HepG2 (cell line): Measurements from ENCODE around the gene PRDM12. TPM values are rescaled to one million over a fixed set of nuclear protein-coding genes. Genes with fewer than 3 reads are reported as not detected.

Experiments used
- ATAC-seq: fragments of 200-7000 bp; cut with Tn5 transposase; 3 replicates; pipeline ENCODE4 v1.9.1; 2020; ENCODE audit warnings: mild to moderate bottlenecking, moderate library complexity
- BruUV-seq: library from RNA; stranded (reverse); fragments of 400-500 nt; replicated peaks from 2 replicates; lab custom pipeline; 2021; lab: Mats Ljungman, UMichigan
- CTCF ChIA-PET: fragments of 300-600 bp; formaldehyde crosslinking; extraction: SDS; loops from one replicate; lab custom pipeline; 2021; ENCODE audit warnings: low total read pairs, inconsistent platforms, low intra/inter-chr PET ratio; lab: Yijun Ruan, JAX
- POLR2A ChIA-PET: fragments of 350-600 bp; sonication (Branson Sonifier 250); formaldehyde crosslinking; loops from one replicate; lab custom pipeline; 2020; ENCODE audit warnings: antibody characterized with exemption, inconsistent platforms; lab: Yijun Ruan, JAX
- DNase-seq: peaks from one replicate; pipeline ENCODE4 v3.0.0-alpha.2; 2015; ENCODE audit warnings: low spot score
- FAIRE-seq: peaks from 3 replicates; lab custom pipeline; 2011; peaks lifted over from hg19 to GRCh38; lab: Jason Lieb, UNC
- H2AFZ ChIP-seq: one replicate; pipeline ENCODE4 v1.6.1; 2011; ENCODE audit warnings: low read length, inconsistent platforms
- H3K27ac ChIP-seq: fragments of 300-600 bp; 3 replicates; pipeline ENCODE4 v1.8.0; 2011; ENCODE audit warnings: mixed run types, mild to moderate bottlenecking, mixed read lengths, low read length, inconsistent platforms; ENCODE audit not compliant: insufficient read depth; ENCODE audit errors: extremely low read length
- H3K27me3 ChIP-seq, 2 experiments: fragments of 200-600 bp in 1 of 2; 2 replicates in 1 of 2; 3 replicates in 1 of 2; pipeline versions ENCODE4 v1.6.0 to v1.8.0; 2011; ENCODE audit warnings: low read length in 2 of 2, mild to moderate bottlenecking in 2 of 2, moderate library complexity in 2 of 2, inconsistent platforms in 1 of 2; ENCODE audit not compliant: insufficient read depth in 2 of 2, control insufficient read depth in 1 of 2
- H3K36me3 ChIP-seq, 2 experiments: fragments of 200-600 bp in 1 of 2; replicated peaks in 1 of 2; 2 replicates in 1 of 2; 3 replicates in 1 of 2; pipeline versions ENCODE4 v1.5.1 to v1.8.0; 2011; ENCODE audit warnings: low read length in 2 of 2, inconsistent platforms in 1 of 2; ENCODE audit not compliant: insufficient read depth in 2 of 2, control insufficient read depth in 1 of 2
- H3K4me1 ChIP-seq: 2 replicates; pipeline ENCODE4 v1.5.1; 2012; ENCODE audit warnings: low read length, inconsistent platforms; ENCODE audit not compliant: insufficient read depth
- H3K4me2 ChIP-seq: 2 replicates; pipeline ENCODE4 v1.6.0; 2011; ENCODE audit warnings: low read depth, low read length, inconsistent platforms
- H3K4me3 ChIP-seq, 3 experiments: fragments of 200-600 bp in 1 of 3; sonication (generic), shearing (Covaris generic) in 1 of 3; replicated peaks in 1 of 3; 2 replicates each; pipeline ENCODE4 v1.5.1; 2011 to 2016; ENCODE audit warnings: low read length in 3 of 3, inconsistent platforms in 2 of 3, low read depth in 2 of 3, mild to moderate bottlenecking in 2 of 3, control low read depth in 1 of 3, mixed read lengths in 1 of 3; ENCODE audit not compliant: insufficient read depth in 1 of 3
- H3K79me2 ChIP-seq: one replicate; pipeline ENCODE4 v1.6.1; 2011; ENCODE audit warnings: low read length, inconsistent platforms; ENCODE audit not compliant: insufficient read depth
- H3K9ac ChIP-seq: 2 replicates; pipeline ENCODE4 v1.6.0; 2011; ENCODE audit warnings: mild to moderate bottlenecking, low read depth, low read length, inconsistent platforms; ENCODE audit not compliant: insufficient read depth
- H3K9me3 ChIP-seq: 2 replicates; pipeline ENCODE4 v1.5.1; 2012; ENCODE audit warnings: mild to moderate bottlenecking, low read length
- H4K20me1 ChIP-seq: 2 replicates; pipeline ENCODE4 v1.6.0; 2011; ENCODE audit warnings: inconsistent platforms, mild to moderate bottlenecking, low read length, moderate library complexity; ENCODE audit not compliant: insufficient read depth
- EZH2 ChIP-seq: conservative IDR thresholded peaks from 2 replicates; pipeline ENCODE4 v1.6.1; 2012; ENCODE audit warnings: mild to moderate bottlenecking, low read depth, low read length, moderate library complexity
- MEIS1 ChIP-seq: sonication (generic); formaldehyde crosslinking; IDR thresholded peaks from 2 replicates; pipeline ENCODE4 v1.9.0; 2021; ENCODE audit warnings: mild to moderate bottlenecking, missing genetic modification reagents, moderate library complexity, borderline replicate concordance
- RAD21 ChIP-seq: fragments of 450-650 bp; formaldehyde crosslinking; IDR thresholded peaks from 2 replicates; pipeline ENCODE4 v1.5.0; 2020; ENCODE audit warnings: mild to moderate bottlenecking
- SRY ChIP-seq: sonication (generic); formaldehyde crosslinking; IDR thresholded peaks from 2 replicates; pipeline ENCODE4 v1.8.0; 2022; ENCODE audit warnings: mild to moderate bottlenecking, missing genetic modification reagents
- ZBTB38 ChIP-seq: sonication (generic); formaldehyde crosslinking; IDR thresholded peaks from 2 replicates; pipeline ENCODE4 v1.5.1; 2020; ENCODE audit warnings: mild to moderate bottlenecking, missing genetic modification reagents
- ZNF24 ChIP-seq: fragments of 450-650 bp; IDR thresholded peaks from 2 replicates; pipeline ENCODE4 v1.6.1; 2017; ENCODE audit warnings: antibody characterized with exemption, mild to moderate bottlenecking
- ZNF251 ChIP-seq: sonication (generic); formaldehyde crosslinking; IDR thresholded peaks from 2 replicates; pipeline ENCODE4 v1.9.0; 2021; ENCODE audit warnings: mild to moderate bottlenecking, missing genetic modification reagents
- ZNF569 ChIP-seq: sonication (generic); formaldehyde crosslinking; IDR thresholded peaks from 2 replicates; pipeline ENCODE4 v1.5.0; 2020; ENCODE audit warnings: mild to moderate bottlenecking, missing genetic modification reagents, moderate library complexity, borderline replicate concordance
- ZNF687 ChIP-seq: sonication (generic); formaldehyde crosslinking; IDR thresholded peaks from 2 replicates; pipeline ENCODE4 v1.5.1; 2020; ENCODE audit warnings: mild to moderate bottlenecking, missing genetic modification reagents, moderate library complexity
- ZNF772 ChIP-seq: sonication (generic); formaldehyde crosslinking; IDR thresholded peaks from 2 replicates; pipeline ENCODE4 v1.5.0; 2020; ENCODE audit warnings: mild to moderate bottlenecking, missing genetic modification reagents
- WGBS: methylation state at CpG from one replicate; pipeline ENCODE4 v1.1.6; 2017; ENCODE audit warnings: low lambda C conversion rate; 5-methylcytosine and 5-hydroxymethylcytosine counted together
- in situ Hi-C: cut with HindIII; loops from 2 replicates; pipeline ENCODE4 v1.10.0; 2017; ENCODE audit warnings: low pct_unique_long_range_greater_than_20kb; ENCODE audit not compliant: extremely low pct_ligation_motif_present
- intact Hi-C: fragments of 100-400 bp; cut with micrococcal nuclease; formaldehyde crosslinking; loops from one replicate; pipeline ENCODE4 v1.10.0; 2022; ENCODE audit not compliant: unreplicated experiment
- polyA plus RNA-seq, 8 experiments: library from polyadenylated mRNA; depleted of rRNA in 3 of 8; stranded (reverse) in 7 of 8; unstranded in 1 of 8; fragments of >200 nt; fragmentation: Illumina TruSeq in 4 of 8; extraction: Trizol in 4 of 8; gene quantifications; 2 replicates each; pipeline versions ENCODE4 v1.2.1 to v1.2.3, GENCODE V29; 2011 to 2016; ENCODE audit warnings: low read depth in 4 of 8, missing spikeins in 1 of 8, mixed read lengths in 1 of 8; ENCODE audit not compliant: insufficient read depth in 1 of 8
- total RNA-seq, 5 experiments: library from RNA; depleted of rRNA; stranded (reverse); fragments of >200 nt; fragmentation: Illumina TruSeq; extraction: Trizol; gene quantifications; 2 replicates each; pipeline ENCODE4 v1.2.3, GENCODE V29; 2016; ENCODE audit warnings: low read depth in 1 of 5

The PRDM12 gene
- total and polyA plus RNA-seq, 2 of the 13 experiments (the other 11 are each of a cell fraction or from before 2014, with no cell fraction given) = 0.04 to 0.07 TPM

DNA sequence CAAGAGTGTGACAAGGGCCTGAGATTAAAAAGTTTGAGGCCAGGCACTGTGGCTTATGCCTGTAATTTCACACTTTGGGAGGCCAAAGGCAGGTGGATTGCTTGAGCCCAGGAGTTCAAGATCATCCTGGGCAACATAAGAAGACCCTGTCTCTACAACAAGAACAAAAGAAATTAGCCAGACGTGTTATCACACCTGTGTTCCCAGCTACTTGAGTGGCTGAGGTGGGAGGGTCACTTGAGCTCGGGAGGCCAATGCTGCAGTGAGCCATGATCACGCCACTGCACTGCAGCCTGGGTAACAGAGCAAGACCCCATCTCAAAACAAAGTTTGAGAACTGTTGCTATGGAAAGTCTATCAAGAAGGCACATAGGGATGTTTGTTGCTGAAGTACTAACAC, 54.2 kb downstream of the PRDM12 start:
- TF ChIP-seq ZNF687 (CRISPR knock-in tag) (no peak), EZH2 (no peak), SRY (CRISPR knock-in tag) (no peak), RAD21 (CRISPR knock-in tag) (no peak), ZNF251 (no peak), ZBTB38 (no peak), MEIS1 (CRISPR knock-in tag) (no peak), ZNF24 (no peak), ZNF569 (no peak), ZNF772 (CRISPR knock-in tag) (no peak)
- TF ChIP-seq, all 625 proteins: peak for 0
- Histone ChIP-seq H3K27ac (no peak overlapping the region), H3K27me3 (no peaks in the 10 kb centered on the region), H3K9me3 (no peaks in the 10 kb centered on the region), H3K4me3 (no peak overlapping the region), H4K20me1 (peaks cover 13% of the 10 kb centered on the region; the same call in 1 of the 2 replicates), H3K36me3 (no peaks in the 10 kb centered on the region), H3K4me1 (peaks cover 26% of the 10 kb centered on the region), H2AFZ (no peak overlapping the region), H3K79me2 (peaks cover 48% of the 10 kb centered on the region), H3K9ac (no peak overlapping the region), H3K4me2 (no peak overlapping the region)
- no peak for ATAC-seq
- intact Hi-C loops = loop anchor here (10.0 kb wide), 1 partner anchor 116 kb away; the partner anchor contains the start of gene ABL1
- WGBS = 85% methylated on average over 3 of the region's 3 CpGs
- no peak for FAIRE-seq
- POLR2A ChIA-PET = no interaction called here
- no TSS peak for BruUV-seq
- CTCF ChIA-PET = no interaction called here
- in situ Hi-C loops = loop anchor here (10.0 kb wide), 1 partner anchor 276 kb away; no protein-coding TSS in a partner anchor
- no peak for DNase-seq
